GM12878 (cell line): ENCODE data around the gene EXOC4. TPM values are rescaled to one million over a fixed set of nuclear protein-coding genes. Genes with fewer than 3 reads are reported as not detected.

Source experiments
- ATAC-seq: fragments of 200-7000 bp; cut with Tn5 transposase; 3 replicates; pipeline ENCODE4 v1.9.1; 2020; ENCODE audit warnings: mild to moderate bottlenecking, moderate library complexity
- BruUV-seq: library from RNA; stranded (reverse); fragments of 400-500 nt; replicated peaks from 2 replicates; lab custom pipeline; 2021; lab: Mats Ljungman, UMichigan
- CTCF ChIA-PET: fragments of 300-600 bp; sonication (Branson Sonifier 250); formaldehyde crosslinking; extraction: SDS; loops from one replicate; lab custom pipeline; 2021; ENCODE audit warnings: inconsistent platforms; lab: Yijun Ruan, JAX
- POLR2A ChIA-PET: fragments of 350-600 bp; formaldehyde crosslinking; extraction: SDS; loops from one replicate; lab custom pipeline; 2021; ENCODE audit warnings: inconsistent platforms; lab: Charles Lee
- RAD21 ChIA-PET: fragments of 300-600 bp; sonication (Branson Sonifier 250); formaldehyde crosslinking; loops from one replicate; lab custom pipeline; 2023; ENCODE audit warnings: antibody characterized with exemption; ENCODE audit not compliant: unreplicated experiment; lab: Charles Lee
- SMC1A ChIA-PET: fragments of 300-600 bp; sonication (Branson Sonifier 250); formaldehyde crosslinking; loops from one replicate; lab custom pipeline; 2023; ENCODE audit not compliant: unreplicated experiment, uncharacterized antibody; lab: Charles Lee
- DNase-seq: peaks from one replicate; pipeline ENCODE4 v3.0.0-alpha.2; 2011; ENCODE audit warnings: low read depth, low spot score
- FAIRE-seq: peaks from 3 replicates; lab custom pipeline; 2011; peaks lifted over from hg19 to GRCh38; lab: Jason Lieb, UNC
- H2AFZ ChIP-seq: 2 replicates; pipeline ENCODE4 v1.6.0; 2011; ENCODE audit warnings: low read depth, low read length, control low read depth; ENCODE audit not compliant: control insufficient read depth
- H3K27ac ChIP-seq: 2 replicates; pipeline ENCODE4 v1.5.1; 2011; ENCODE audit warnings: control low read depth; ENCODE audit not compliant: control insufficient read depth, insufficient read depth
- H3K27me3 ChIP-seq, 2 experiments: replicated peaks in 1 of 2; 2 replicates each; pipeline versions ENCODE4 v1.6.0 to v1.6.1; 2011; ENCODE audit warnings: low read length in 1 of 2; ENCODE audit not compliant: control insufficient read depth in 2 of 2, insufficient read depth in 2 of 2
- H3K36me3 ChIP-seq, 2 experiments: 2 replicates each; pipeline ENCODE4 v1.5.1; 2011; ENCODE audit warnings: low read length in 1 of 2; ENCODE audit not compliant: control insufficient read depth in 2 of 2, insufficient read depth in 2 of 2
- H3K4me1 ChIP-seq: 2 replicates; pipeline ENCODE4 v1.6.1; 2011; ENCODE audit warnings: mild to moderate bottlenecking, low read length, moderate library complexity, mixed read lengths; ENCODE audit not compliant: control insufficient read depth, insufficient read depth
- H3K4me2 ChIP-seq: 2 replicates; pipeline ENCODE4 v1.6.0; 2011; ENCODE audit warnings: control low read depth; ENCODE audit not compliant: control insufficient read depth, insufficient read depth
- H3K4me3 ChIP-seq: fragments of 200-600 bp; sonication (generic); 2 replicates; pipeline ENCODE4 v1.5.1; 2016
- H3K79me2 ChIP-seq: 2 replicates; pipeline ENCODE4 v1.6.0; 2011; ENCODE audit warnings: low read length; ENCODE audit not compliant: control insufficient read depth, insufficient read depth
- H3K9ac ChIP-seq: 2 replicates; pipeline ENCODE4 v1.8.0; 2011; ENCODE audit warnings: low read length, control low read depth, mixed read lengths; ENCODE audit not compliant: control insufficient read depth, insufficient read depth
- H3K9me3 ChIP-seq: replicated peaks from 3 replicates; pipeline ENCODE4 v1.5.1; 2011; ENCODE audit warnings: mild to moderate bottlenecking, low read length; ENCODE audit not compliant: control insufficient read depth, insufficient read depth
- H4K20me1 ChIP-seq: 2 replicates; pipeline ENCODE4 v1.6.0; 2011; ENCODE audit not compliant: control insufficient read depth, insufficient read depth
- CEBPB ChIP-seq, 2 experiments: fragments of 150-350 bp in 1 of 2; IDR thresholded peaks; 2 replicates each; pipeline ENCODE4 v1.6.1; 2012 to 2014; ENCODE audit warnings: low read depth in 2 of 2, low read length in 2 of 2, borderline replicate concordance in 1 of 2, inconsistent platforms in 1 of 2
- DPF2 ChIP-seq: fragments of 450-650 bp; IDR thresholded peaks from 2 replicates; pipeline ENCODE4 v1.6.1; 2017; ENCODE audit warnings: mild to moderate bottlenecking
- EGR1 ChIP-seq, 2 experiments: IDR thresholded peaks; 1 replicate in 1 of 2; 2 replicates in 1 of 2; pipeline ENCODE4 v1.6.1; 2011 to 2012; ENCODE audit warnings: low read depth in 2 of 2, low read length in 2 of 2, borderline replicate concordance in 1 of 2, mild to moderate bottlenecking in 1 of 2, moderate library complexity in 1 of 2
- EP300 ChIP-seq, 2 experiments: fragments of 150-350 bp in 1 of 2; IDR thresholded peaks; 2 replicates each; pipeline ENCODE4 v1.6.1; 2011 to 2012; ENCODE audit warnings: low read depth in 2 of 2, low read length in 2 of 2, borderline replicate concordance in 1 of 2, improper control_type of control experiment in 1 of 2, inconsistent platforms in 1 of 2; ENCODE audit not compliant: control insufficient read depth in 1 of 2
- FOS ChIP-seq: IDR thresholded peaks from 3 replicates; pipeline ENCODE4 v1.6.1; 2011; ENCODE audit warnings: borderline replicate concordance; ENCODE audit not compliant: insufficient read length; ENCODE audit errors: extremely low read depth
- IRF4 ChIP-seq: IDR thresholded peaks from 2 replicates; pipeline ENCODE4 v1.6.1; 2011; ENCODE audit warnings: low read depth, low read length
- KDM1A ChIP-seq: fragments of 200-600 bp; sonication (generic); IDR thresholded peaks from 2 replicates; pipeline ENCODE4 v1.6.1; 2016; ENCODE audit warnings: borderline replicate concordance
- MTA2 ChIP-seq: fragments of 450-650 bp; IDR thresholded peaks from 2 replicates; pipeline ENCODE4 v1.6.1; 2016; ENCODE audit warnings: low read depth, mild to moderate bottlenecking, moderate library complexity
- NR2C2 ChIP-seq: IDR thresholded peaks from 2 replicates; pipeline ENCODE4 v1.6.1; 2011; ENCODE audit warnings: borderline replicate concordance, low read depth; ENCODE audit not compliant: control insufficient read depth, insufficient read length
- PAX5 ChIP-seq: IDR thresholded peaks from 2 replicates; pipeline ENCODE4 v1.6.1; 2011; ENCODE audit warnings: low read depth, low read length, borderline replicate concordance
- PAX8 ChIP-seq: fragments of 450-650 bp; IDR thresholded peaks from 2 replicates; pipeline ENCODE4 v1.6.1; 2017; ENCODE audit warnings: mild to moderate bottlenecking, moderate library complexity
- PML ChIP-seq: IDR thresholded peaks from 2 replicates; pipeline ENCODE4 v1.6.1; 2012; ENCODE audit warnings: low read length, inconsistent platforms
- RB1 ChIP-seq: fragments of 450-650 bp; formaldehyde crosslinking; IDR thresholded peaks from 2 replicates; pipeline ENCODE4 v1.6.1; 2017; ENCODE audit warnings: mild to moderate bottlenecking, borderline replicate concordance
- SUZ12 ChIP-seq: fragments of 200-600 bp; sonication (generic); IDR thresholded peaks from one replicate; pipeline ENCODE4 v1.6.1; 2018; ENCODE audit warnings: antibody characterized with exemption, mild to moderate bottlenecking; ENCODE audit not compliant: unreplicated experiment
- TAF1 ChIP-seq: IDR thresholded peaks from 2 replicates; pipeline ENCODE4 v1.6.1; 2011; ENCODE audit warnings: mild to moderate bottlenecking, low read depth, low read length, borderline replicate concordance
- YBX1 ChIP-seq: fragments of 450-650 bp; IDR thresholded peaks from 2 replicates; pipeline ENCODE4 v1.6.1; 2016; ENCODE audit warnings: antibody characterized with exemption
- WGBS: methylation state at CpG from one replicate; pipeline ENCODE4 v1.1.6; 2016; ENCODE audit warnings: low lambda C conversion rate; ENCODE audit not compliant: insufficient replicate concordance, insufficient coverage; ENCODE audit errors: missing lambda C conversion rate; 5-methylcytosine and 5-hydroxymethylcytosine counted together
- in situ Hi-C: fragments of 300-500 bp; cut with MboI; formaldehyde crosslinking; loops from 9 replicates; pipeline ENCODE4 v1.14.3; 2018; ENCODE audit warnings: mixed read lengths
- intact Hi-C: fragments of 100-400 bp; cut with micrococcal nuclease; formaldehyde crosslinking; loops from one replicate; pipeline ENCODE4 v1.14.2; 2022; ENCODE audit not compliant: unreplicated experiment
- polyA plus RNA-seq, 11 experiments: library from polyadenylated mRNA; depleted of rRNA in 4 of 11; unstranded in 6 of 11; stranded (reverse) in 5 of 11; fragments of >200 nt; fragmentation: Nextera tagmentation in 4 of 11; fragmentation: Illumina TruSeq in 1 of 11; extraction: Ambion mirVana in 4 of 11; extraction: Trizol in 1 of 11; gene quantifications; 1 replicate in 1 of 11; 2 replicates in 10 of 11; pipeline versions ENCODE4 v1.2.1 to v1.2.3, GENCODE V29; 2011 to 2016; ENCODE audit warnings: inconsistent platforms in 2 of 11, missing spikeins in 2 of 11, low read depth in 1 of 11
- total RNA-seq, 4 experiments: library from RNA; depleted of rRNA in 3 of 4; stranded (reverse); fragments of >200 nt in 3 of 4; fragmentation: Illumina TruSeq in 1 of 4; extraction: Trizol in 1 of 4; gene quantifications; 2 replicates each; pipeline versions ENCODE4 v1.2.1 to v1.2.3, GENCODE V29; 2013 to 2021
- TF ChIP-seq, protein P1 (sequence below): IDR thresholded peaks from 2 replicates; pipeline ENCODE4 v1.6.1; 2011; ENCODE audit warnings: low read depth, low read length, improper control_type of control experiment, borderline replicate concordance

The EXOC4 gene
- total and polyA plus RNA-seq, 10 of the 15 experiments (the other 5 are each of a cell fraction or from before 2014, with no cell fraction given), result 13.2 to 44.5 (median 29.6) TPM

- ChIA-PET POLR2A (no interaction called here), SMC1A (interaction anchor here (0.6 to 1.1 kb wide), 6 partner anchors 11 to 208 kb away, joined by 3 to 5 read pairs (median 3); no protein-coding TSS in a partner anchor), RAD21 (no interaction called here), CTCF (interaction anchor here (0.7 to 2.5 kb wide), 5 partner anchors 12 to 1358 kb away, joined by 3 to 5 read pairs (median 4); no protein-coding TSS in a partner anchor)
- H3K9me3 ChIP-seq, result no peaks in the 10 kb centered on the region
- H3K4me2 ChIP-seq, result no peak overlapping the region
- H4K20me1 ChIP-seq, result no peaks in the 10 kb centered on the region
- H3K27ac ChIP-seq, result no peak overlapping the region
- no peak for DNase-seq
- H2AFZ ChIP-seq, result no peak overlapping the region
- H3K4me3 ChIP-seq, result no peak overlapping the region
- H3K27me3 ChIP-seq, result no peaks in the 10 kb centered on the region
- intact Hi-C loops, result no loop called here
- TF ChIP-seq SUZ12 (no peak), PML (no peak), DPF2 (no peak), CEBPB (IDR thresholded peaks at IDR 0.05; ENCODE audit: borderline replicate concordance in 1 of 2, low read depth in 2 of 2, low read length in 2 of 2) (no peak), MTA2 (no peak), PAX5 (no peak), RB1 (no peak), FOS (no peak), PAX8 (no peak), IRF4 (no peak), NR2C2 (no peak), TAF1 (no peak), KDM1A (no peak), EGR1 (IDR thresholded peaks at IDR 0.05; ENCODE audit: borderline replicate concordance in 1 of 2, low read depth in 2 of 2, low read length in 2 of 2) (no peak), EP300 (IDR thresholded peaks at IDR 0.05; ENCODE audit: borderline replicate concordance in 1 of 2, control insufficient read depth in 1 of 2, low read depth in 2 of 2, low read length in 2 of 2) (no peak), YBX1 (no peak)
- TF ChIP-seq, protein P1, sequence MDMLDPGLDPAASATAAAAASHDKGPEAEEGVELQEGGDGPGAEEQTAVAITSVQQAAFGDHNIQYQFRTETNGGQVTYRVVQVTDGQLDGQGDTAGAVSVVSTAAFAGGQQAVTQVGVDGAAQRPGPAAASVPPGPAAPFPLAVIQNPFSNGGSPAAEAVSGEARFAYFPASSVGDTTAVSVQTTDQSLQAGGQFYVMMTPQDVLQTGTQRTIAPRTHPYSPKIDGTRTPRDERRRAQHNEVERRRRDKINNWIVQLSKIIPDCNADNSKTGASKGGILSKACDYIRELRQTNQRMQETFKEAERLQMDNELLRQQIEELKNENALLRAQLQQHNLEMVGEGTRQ, result no peak
- H3K79me2 ChIP-seq, result no peaks in the 10 kb centered on the region
- no peaks in the 10 kb centered on the region for H3K36me3 ChIP-seq
- FAIRE-seq, result no peak
- no peak overlapping the region for H3K9ac ChIP-seq
- ATAC-seq, result no peak
- in situ Hi-C loops, result no loop called here
- H3K4me1 ChIP-seq, result no peaks in the 10 kb centered on the region
- BruUV-seq, result no TSS peak
- 98% methylated on average over 2 of the region's 2 CpGs for WGBS
Observed at GRCh38 chr7:133676805-133677370, 424.0 kb downstream of the EXOC4 start.
